ENCODE data around the gene SLC25A22.
A peak's percentile ranks its signal among the peaks of the same experiment; 100 is the strongest.

Gene SLC25A22

DNA sequence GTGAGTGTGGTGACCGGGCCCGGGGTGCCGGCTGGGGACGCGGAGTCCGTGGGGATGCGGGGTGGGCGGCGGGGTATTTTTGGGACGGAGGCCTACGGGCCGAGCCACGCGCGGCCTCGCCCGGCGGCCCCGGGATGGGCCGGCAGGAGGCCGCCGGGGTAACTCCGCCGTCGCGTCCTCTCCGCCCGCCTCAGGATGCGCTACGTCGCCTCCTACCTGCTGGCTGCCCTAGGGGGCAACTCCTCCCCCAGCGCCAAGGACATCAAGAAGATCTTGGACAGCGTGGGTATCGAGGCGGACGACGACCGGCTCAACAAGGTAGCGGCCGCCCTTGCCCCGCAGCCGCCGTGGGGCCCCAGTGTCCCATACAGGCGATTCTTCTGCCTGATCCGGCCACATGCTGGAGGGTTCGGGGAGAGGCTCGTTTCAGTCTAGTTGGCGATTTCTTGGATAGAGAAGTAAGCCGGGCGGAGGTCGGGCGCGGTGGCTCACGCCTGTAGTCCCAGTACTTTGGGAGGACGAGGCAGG lies 12.0 kb upstream of the SLC25A22 start:
- Mint-ChIP-seq H3K9me3 (no peaks in the 10 kb centered on the region), H3K27me3 (peaks cover 3% of the 10 kb centered on the region), H3K4me1 (peaks cover 53% of the 10 kb centered on the region), H3K36me3 (peaks cover 26% of the 10 kb centered on the region), H3K4me3 (peak overlapping the region; percentile 91), H3K27ac (peak overlapping the region; percentile 97)
- CTCF ChIA-PET: no interaction called here
- DNase-seq: no peak

GRCh38 chr11:809287-810039 lies 11.4 kb upstream of the SLC25A22 start, which contains the start of gene RPLP2:
Gene RPLP2 (plus strand): TSS chr11:809967. CDS start chr11:810235, 268 bp downstream.
- peaks cover 26% of the 10 kb centered on the region for H3K36me3 Mint-ChIP-seq
- CTCF ChIA-PET: no interaction called here
- H3K27me3 Mint-ChIP-seq: peaks cover 3% of the 10 kb centered on the region
- H3K9me3 Mint-ChIP-seq: no peaks in the 10 kb centered on the region
- peak within 1 kb of the TSS; percentile 91 for H3K4me3 Mint-ChIP-seq
- peak within 1 kb of the TSS; percentile 97 for H3K27ac Mint-ChIP-seq
- H3K4me1 Mint-ChIP-seq: peaks cover 55% of the 10 kb centered on the region
- DNase-seq: peak; percentile 98

GRCh38 chr11:808427-809286 lies 10.6 kb upstream of the SLC25A22 start:
- DNase-seq: peak; percentile 42
- H3K27me3 Mint-ChIP-seq: peaks cover 3% of the 10 kb centered on the region
- peak overlapping the region; percentile 91 for H3K4me3 Mint-ChIP-seq
- no peaks in the 10 kb centered on the region for H3K9me3 Mint-ChIP-seq
- CTCF ChIA-PET: interaction anchor here (0.7 kb wide), 1 partner anchor 151 kb away, joined by 3 read pairs; no protein-coding TSS in a partner anchor
- H3K4me1 Mint-ChIP-seq: peaks cover 59% of the 10 kb centered on the region
- peaks cover 23% of the 10 kb centered on the region for H3K36me3 Mint-ChIP-seq
- H3K27ac Mint-ChIP-seq: peak overlapping the region; percentile 97

DNA sequence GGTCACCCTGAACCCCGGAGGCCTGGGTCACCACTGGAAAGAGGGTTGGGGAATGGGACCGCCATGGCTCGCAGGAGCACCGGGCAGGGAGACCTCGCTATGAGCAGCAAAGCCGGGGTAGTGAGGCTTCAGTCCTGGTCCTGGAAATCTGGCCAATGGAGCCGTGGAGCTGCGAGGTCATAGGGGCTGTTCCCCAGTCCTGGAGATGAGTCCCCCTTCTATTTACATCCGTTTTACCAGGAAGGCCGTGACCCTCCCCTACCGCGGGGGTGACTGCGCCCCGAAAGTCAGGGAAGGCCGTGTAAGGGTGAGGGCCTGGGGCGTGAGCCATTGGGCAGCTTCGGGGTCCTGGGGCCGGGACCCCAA lies 6.5 kb upstream of the SLC25A22 start:
- H3K27ac Mint-ChIP-seq: peak overlapping the region; percentile 84
- H3K4me3 Mint-ChIP-seq: peak overlapping the region; percentile 82
- CTCF ChIA-PET: no interaction called here

GRCh38 chr11:803770-804598 lies 5.9 kb upstream of the SLC25A22 start:
- peak overlapping the region; percentile 82 for H3K4me3 Mint-ChIP-seq
- CTCF ChIA-PET: no interaction called here
- DNase-seq: no peak
- no peaks in the 10 kb centered on the region for H3K9me3 Mint-ChIP-seq
- peak overlapping the region; percentile 84 for H3K27ac Mint-ChIP-seq
- H3K36me3 Mint-ChIP-seq: peaks cover 6% of the 10 kb centered on the region
- H3K27me3 Mint-ChIP-seq: no peaks in the 10 kb centered on the region
- H3K4me1 Mint-ChIP-seq: peaks cover 40% of the 10 kb centered on the region

More for the DNA sequence above, 6.5 kb upstream of the SLC25A22 start:
- Mint-ChIP-seq H3K36me3 (peaks cover 6% of the 10 kb centered on the region), H3K9me3 (no peaks in the 10 kb centered on the region), H3K27me3 (peaks cover 2% of the 10 kb centered on the region), H3K4me1 (peaks cover 41% of the 10 kb centered on the region)
- DNase-seq: no peak

GRCh38 chr11:803467-803742 lies 5.3 kb upstream of the SLC25A22 start:
- CTCF ChIA-PET: no interaction called here
- H3K27me3 Mint-ChIP-seq: no peaks in the 10 kb centered on the region
- H3K4me1 Mint-ChIP-seq: peaks cover 34% of the 10 kb centered on the region
- H3K4me3 Mint-ChIP-seq: peak overlapping the region; percentile 82
- H3K36me3 Mint-ChIP-seq: peaks cover 6% of the 10 kb centered on the region
- no peak overlapping the region for H3K27ac Mint-ChIP-seq
- no peaks in the 10 kb centered on the region for H3K9me3 Mint-ChIP-seq
- DNase-seq: no peak

- Mint-ChIP-seq H3K4me3 (peak overlapping the region; percentile 82), H3K4me1 (peaks cover 30% of the 10 kb centered on the region), H3K36me3 (peaks cover 6% of the 10 kb centered on the region), H3K27me3 (no peaks in the 10 kb centered on the region), H3K9me3 (no peaks in the 10 kb centered on the region), H3K27ac (no peak overlapping the region)
- CTCF ChIA-PET: no interaction called here
- no peak for DNase-seq
These were observed 4.8 kb upstream of the SLC25A22 start for GRCh38 chr11:802693-803466.

GRCh38 chr11:802018-802617 lies 4.0 kb upstream of the SLC25A22 start:
- CTCF ChIA-PET: no interaction called here
- Mint-ChIP-seq H3K27me3 (no peaks in the 10 kb centered on the region), H3K9me3 (no peaks in the 10 kb centered on the region), H3K4me3 (peak overlapping the region; percentile 12), H3K4me1 (peaks cover 29% of the 10 kb centered on the region), H3K27ac (no peak overlapping the region), H3K36me3 (peaks cover 6% of the 10 kb centered on the region)
- DNase-seq: no peak

- no peak overlapping the region for H3K27ac Mint-ChIP-seq
- CTCF ChIA-PET: no interaction called here
- no peaks in the 10 kb centered on the region for H3K27me3 Mint-ChIP-seq
- H3K36me3 Mint-ChIP-seq: peaks cover 6% of the 10 kb centered on the region
- peaks cover 29% of the 10 kb centered on the region for H3K4me1 Mint-ChIP-seq
- DNase-seq: no peak
- H3K4me3 Mint-ChIP-seq: peak overlapping the region; percentile 28
- no peaks in the 10 kb centered on the region for H3K9me3 Mint-ChIP-seq
These were observed 3.2 kb upstream of the SLC25A22 start for GRCh38 chr11:801097-801780.

- Mint-ChIP-seq H3K9me3 (no peaks in the 10 kb centered on the region), H3K27ac (no peak overlapping the region), H3K4me3 (no peak overlapping the region), H3K36me3 (peaks cover 6% of the 10 kb centered on the region), H3K27me3 (no peaks in the 10 kb centered on the region), H3K4me1 (peaks cover 29% of the 10 kb centered on the region)
- CTCF ChIA-PET: no interaction called here
- DNase-seq: no peak
These were observed 2.4 kb upstream of the SLC25A22 start for GRCh38 chr11:800473-800872.

- peak overlapping the region; percentile 23 for H3K4me3 Mint-ChIP-seq
These were observed 1.7 kb upstream of the SLC25A22 start for GRCh38 chr11:799641-800316.

GRCh38 chr11:797296-798092 lies 587 bp downstream of the SLC25A22 start:
- CTCF ChIA-PET: no interaction called here
- Mint-ChIP-seq H3K4me1 (peaks cover 19% of the 10 kb centered on the region), H3K36me3 (peaks cover 12% of the 10 kb centered on the region), H3K4me3 (peak overlapping the region; percentile 88), H3K27me3 (no peaks in the 10 kb centered on the region), H3K9me3 (no peaks in the 10 kb centered on the region), H3K27ac (peak overlapping the region; percentile 90)
- peak; percentile 83 for DNase-seq

More at GRCh38 chr11:799641-800316, 1.7 kb upstream of the SLC25A22 start:
- Mint-ChIP-seq H3K4me1 (peaks cover 29% of the 10 kb centered on the region), H3K36me3 (peaks cover 6% of the 10 kb centered on the region), H3K27me3 (no peaks in the 10 kb centered on the region), H3K27ac (no peak overlapping the region), H3K9me3 (no peaks in the 10 kb centered on the region)
- no peak for DNase-seq
- CTCF ChIA-PET: no interaction called here
